MCF 10A (cell line): Measurements from ENCODE around the gene LAMA3. TPM values are rescaled to one million over a fixed set of nuclear protein-coding genes. Genes with fewer than 3 reads are reported as not detected.

Experiments used
- BruUV-seq: library from RNA; stranded (reverse); fragments of 400-500 nt; replicated peaks from 2 replicates; lab custom pipeline; 2021; lab: Mats Ljungman, UMichigan
- CTCF ChIA-PET: fragments of 300-600 bp; sonication (Branson Sonifier 250); formaldehyde crosslinking; extraction: SDS; loops from one replicate; lab custom pipeline; 2021; ENCODE audit warnings: antibody characterized with exemption, inconsistent platforms; lab: Yijun Ruan, JAX
- POLR2A ChIA-PET: fragments of 300-600, 350-650 bp; sonication (Branson Sonifier 250); formaldehyde crosslinking; extraction: SDS; loops from one replicate; lab custom pipeline; 2020; ENCODE audit warnings: antibody characterized with exemption, inconsistent platforms; lab: Yijun Ruan, JAX
- DNase-seq: peaks from one replicate; pipeline ENCODE4 v3.0.0-alpha.2; 2018; ENCODE audit not compliant: unreplicated experiment
- H3K27ac Mint-ChIP-seq: one replicate; pipeline ENCODE4 v1.8.0; 2022; ENCODE audit warnings: mild to moderate bottlenecking, low read depth, mixed read lengths; ENCODE audit not compliant: unreplicated experiment
- H3K27me3 Mint-ChIP-seq: one replicate; pipeline ENCODE4 v1.8.0; 2022; ENCODE audit warnings: mixed read lengths; ENCODE audit not compliant: insufficient read depth, unreplicated experiment
- H3K36me3 Mint-ChIP-seq: one replicate; pipeline ENCODE4 v1.8.0; 2022; ENCODE audit warnings: mild to moderate bottlenecking, moderate library complexity, mixed read lengths; ENCODE audit not compliant: insufficient read depth, unreplicated experiment
- H3K4me1 Mint-ChIP-seq: one replicate; pipeline ENCODE4 v1.8.0; 2022; ENCODE audit warnings: mixed read lengths; ENCODE audit not compliant: insufficient read depth, unreplicated experiment
- H3K4me3 Mint-ChIP-seq: one replicate; pipeline ENCODE4 v1.8.0; 2022; ENCODE audit warnings: mild to moderate bottlenecking, moderate library complexity, mixed read lengths; ENCODE audit not compliant: unreplicated experiment
- H3K9me3 Mint-ChIP-seq: one replicate; pipeline ENCODE4 v1.8.0; 2022; ENCODE audit warnings: mixed read lengths; ENCODE audit not compliant: unreplicated experiment
- CTCF ChIP-seq: fragments of 200-600 bp; IDR thresholded peaks from one replicate; pipeline ENCODE4 v1.8.0; 2022; ENCODE audit warnings: antibody characterized with exemption, mild to moderate bottlenecking; ENCODE audit not compliant: unreplicated experiment
- intact Hi-C: fragments of 100-400 bp; cut with micrococcal nuclease; formaldehyde crosslinking; loops from 2 replicates; pipeline ENCODE4 v1.14.1; 2022
- total RNA-seq: library from RNA; stranded (reverse); gene quantifications from 2 replicates; pipeline ENCODE4 v1.2.3, GENCODE V29; 2022

Gene LAMA3
- total RNA-seq, 1 experiment from 2014 or later: 371 TPM

GRCh38 chr18:23756590-23757436 lies 67.6 kb downstream of the LAMA3 start:
- intact Hi-C loops: no loop called here
- no peak for DNase-seq
- no TSS peak for BruUV-seq
- Mint-ChIP-seq H3K27me3 (no peaks in the 10 kb centered on the region), H3K4me1 (no peaks in the 10 kb centered on the region), H3K36me3 (no peaks in the 10 kb centered on the region), H3K9me3 (no peaks in the 10 kb centered on the region), H3K4me3 (no peak overlapping the region), H3K27ac (no peak overlapping the region)
- POLR2A ChIA-PET: no interaction called here
- CTCF ChIA-PET: interaction anchor here (1.3 kb wide), 1 partner anchor 54 kb away, joined by 4 read pairs; no protein-coding TSS in a partner anchor
- no peak for TF ChIP-seq CTCF

- H3K36me3 Mint-ChIP-seq: no peaks in the 10 kb centered on the region
- intact Hi-C loops: no loop called here
- no peaks in the 10 kb centered on the region for H3K27me3 Mint-ChIP-seq
- DNase-seq: no peak
- CTCF ChIA-PET: interaction anchor here (1.3 kb wide), 1 partner anchor 54 kb away, joined by 4 read pairs; no protein-coding TSS in a partner anchor
- no peaks in the 10 kb centered on the region for H3K4me1 Mint-ChIP-seq
- H3K9me3 Mint-ChIP-seq: no peaks in the 10 kb centered on the region
- no peak for TF ChIP-seq CTCF
- H3K27ac Mint-ChIP-seq: no peak overlapping the region
- no TSS peak for BruUV-seq
- POLR2A ChIA-PET: no interaction called here
- H3K4me3 Mint-ChIP-seq: no peak overlapping the region
These were observed 68.1 kb downstream of the LAMA3 start for GRCh38 chr18:23757437-23757733.

GRCh38 chr18:23758281-23758680 lies 69.0 kb downstream of the LAMA3 start:
- H3K4me1 Mint-ChIP-seq: no peaks in the 10 kb centered on the region
- no peaks in the 10 kb centered on the region for H3K36me3 Mint-ChIP-seq
- no peak for TF ChIP-seq CTCF
- no peaks in the 10 kb centered on the region for H3K9me3 Mint-ChIP-seq
- intact Hi-C loops: no loop called here
- no peak overlapping the region for H3K27ac Mint-ChIP-seq
- BruUV-seq: no TSS peak
- POLR2A ChIA-PET: interaction anchor here (0.7 kb wide), 1 partner anchor 1959 kb away, joined by 9 read pairs; no protein-coding TSS in a partner anchor
- H3K4me3 Mint-ChIP-seq: no peak overlapping the region
- CTCF ChIA-PET: interaction anchor here (0.7 to 1.3 kb wide), 2 partner anchors 55 to 256 kb away, joined by 3 to 4 read pairs; partner anchors contain the start of gene TTC39C
- no peaks in the 10 kb centered on the region for H3K27me3 Mint-ChIP-seq
- DNase-seq: no peak

GRCh38 chr18:23761941-23762340 lies 72.7 kb downstream of the LAMA3 start:
- no peaks in the 10 kb centered on the region for H3K27me3 Mint-ChIP-seq

More at GRCh38 chr18:23761941-23762340, 72.7 kb downstream of the LAMA3 start:
- BruUV-seq: no TSS peak
- Mint-ChIP-seq H3K9me3 (no peaks in the 10 kb centered on the region), H3K27ac (no peak overlapping the region), H3K36me3 (no peaks in the 10 kb centered on the region), H3K4me3 (no peak overlapping the region), H3K4me1 (no peaks in the 10 kb centered on the region)
- DNase-seq: no peak
- ChIA-PET CTCF (interaction anchor here (0.6 kb wide), 1 partner anchor 71 kb away, joined by 4 read pairs; no protein-coding TSS in a partner anchor), POLR2A (no interaction called here)
- no peak for TF ChIP-seq CTCF
- intact Hi-C loops: no loop called here
